HL-60 (cell line): Measurements from ENCODE around the gene DLGAP3.

Experiments used
- GABPA ChIP-seq: IDR thresholded peaks from 2 replicates; pipeline ENCODE4 v1.6.1; 2012; ENCODE audit warnings: low read depth
- POLR2AphosphoS5 ChIP-seq: IDR thresholded peaks from 2 replicates; pipeline ENCODE4 v1.6.1; 2012; ENCODE audit warnings: low read depth
- TF ChIP-seq, protein P1 (sequence below): IDR thresholded peaks from one replicate; pipeline ENCODE4 v1.5.1; 2011; ENCODE audit warnings: low read length, control low read depth, inconsistent platforms; ENCODE audit not compliant: insufficient read depth
- TF ChIP-seq, protein P2 (sequence below): IDR thresholded peaks from 2 replicates; pipeline ENCODE4 v1.6.1; 2012; ENCODE audit warnings: low read depth; ENCODE audit not compliant: insufficient replicate concordance

DNA sequence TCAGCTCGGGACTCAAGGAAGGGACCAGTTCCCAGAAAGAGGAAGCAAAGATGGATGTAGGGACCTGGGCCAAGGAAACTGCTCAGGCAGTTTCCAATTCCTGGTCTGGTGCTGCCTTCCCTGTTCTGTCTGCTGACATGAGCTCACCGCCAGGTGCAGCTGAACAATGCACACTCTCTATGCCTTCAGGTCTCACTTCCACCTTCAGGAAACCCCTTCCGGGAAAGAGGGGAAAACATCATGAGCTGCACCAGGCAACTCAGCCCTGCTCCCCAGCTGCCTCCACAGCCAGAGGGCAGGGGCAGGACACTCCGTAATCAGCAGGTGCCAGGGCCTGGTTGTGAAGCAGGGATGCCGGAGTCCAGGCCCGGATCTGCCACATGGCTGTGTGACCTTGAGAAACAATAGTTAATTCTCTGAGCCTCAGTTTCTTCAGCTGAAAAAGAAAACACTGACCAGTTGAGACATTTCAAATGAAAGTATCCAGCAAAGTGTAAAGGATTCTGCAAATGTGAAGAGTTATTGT lies 97.7 kb downstream of the DLGAP3 start:
- TF ChIP-seq GABPA (no peak), POLR2AphosphoS5 (no peak)
- TF ChIP-seq, protein P1, sequence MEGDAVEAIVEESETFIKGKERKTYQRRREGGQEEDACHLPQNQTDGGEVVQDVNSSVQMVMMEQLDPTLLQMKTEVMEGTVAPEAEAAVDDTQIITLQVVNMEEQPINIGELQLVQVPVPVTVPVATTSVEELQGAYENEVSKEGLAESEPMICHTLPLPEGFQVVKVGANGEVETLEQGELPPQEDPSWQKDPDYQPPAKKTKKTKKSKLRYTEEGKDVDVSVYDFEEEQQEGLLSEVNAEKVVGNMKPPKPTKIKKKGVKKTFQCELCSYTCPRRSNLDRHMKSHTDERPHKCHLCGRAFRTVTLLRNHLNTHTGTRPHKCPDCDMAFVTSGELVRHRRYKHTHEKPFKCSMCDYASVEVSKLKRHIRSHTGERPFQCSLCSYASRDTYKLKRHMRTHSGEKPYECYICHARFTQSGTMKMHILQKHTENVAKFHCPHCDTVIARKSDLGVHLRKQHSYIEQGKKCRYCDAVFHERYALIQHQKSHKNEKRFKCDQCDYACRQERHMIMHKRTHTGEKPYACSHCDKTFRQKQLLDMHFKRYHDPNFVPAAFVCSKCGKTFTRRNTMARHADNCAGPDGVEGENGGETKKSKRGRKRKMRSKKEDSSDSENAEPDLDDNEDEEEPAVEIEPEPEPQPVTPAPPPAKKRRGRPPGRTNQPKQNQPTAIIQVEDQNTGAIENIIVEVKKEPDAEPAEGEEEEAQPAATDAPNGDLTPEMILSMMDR, result no peak
- TF ChIP-seq, protein P2, sequence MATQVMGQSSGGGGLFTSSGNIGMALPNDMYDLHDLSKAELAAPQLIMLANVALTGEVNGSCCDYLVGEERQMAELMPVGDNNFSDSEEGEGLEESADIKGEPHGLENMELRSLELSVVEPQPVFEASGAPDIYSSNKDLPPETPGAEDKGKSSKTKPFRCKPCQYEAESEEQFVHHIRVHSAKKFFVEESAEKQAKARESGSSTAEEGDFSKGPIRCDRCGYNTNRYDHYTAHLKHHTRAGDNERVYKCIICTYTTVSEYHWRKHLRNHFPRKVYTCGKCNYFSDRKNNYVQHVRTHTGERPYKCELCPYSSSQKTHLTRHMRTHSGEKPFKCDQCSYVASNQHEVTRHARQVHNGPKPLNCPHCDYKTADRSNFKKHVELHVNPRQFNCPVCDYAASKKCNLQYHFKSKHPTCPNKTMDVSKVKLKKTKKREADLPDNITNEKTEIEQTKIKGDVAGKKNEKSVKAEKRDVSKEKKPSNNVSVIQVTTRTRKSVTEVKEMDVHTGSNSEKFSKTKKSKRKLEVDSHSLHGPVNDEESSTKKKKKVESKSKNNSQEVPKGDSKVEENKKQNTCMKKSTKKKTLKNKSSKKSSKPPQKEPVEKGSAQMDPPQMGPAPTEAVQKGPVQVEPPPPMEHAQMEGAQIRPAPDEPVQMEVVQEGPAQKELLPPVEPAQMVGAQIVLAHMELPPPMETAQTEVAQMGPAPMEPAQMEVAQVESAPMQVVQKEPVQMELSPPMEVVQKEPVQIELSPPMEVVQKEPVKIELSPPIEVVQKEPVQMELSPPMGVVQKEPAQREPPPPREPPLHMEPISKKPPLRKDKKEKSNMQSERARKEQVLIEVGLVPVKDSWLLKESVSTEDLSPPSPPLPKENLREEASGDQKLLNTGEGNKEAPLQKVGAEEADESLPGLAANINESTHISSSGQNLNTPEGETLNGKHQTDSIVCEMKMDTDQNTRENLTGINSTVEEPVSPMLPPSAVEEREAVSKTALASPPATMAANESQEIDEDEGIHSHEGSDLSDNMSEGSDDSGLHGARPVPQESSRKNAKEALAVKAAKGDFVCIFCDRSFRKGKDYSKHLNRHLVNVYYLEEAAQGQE, result no peak
